ENCODE results near the gene HSPB6. TPM values are rescaled to one million over a fixed set of nuclear protein-coding genes. Genes with fewer than 3 reads are reported as not detected.

The HSPB6 gene
- total and polyA plus RNA-seq, 2 of the 8 experiments (the other 6 are each of a cell fraction or from before 2014, with no cell fraction given), result 0.91 TPM; not detected in 1

DNA sequence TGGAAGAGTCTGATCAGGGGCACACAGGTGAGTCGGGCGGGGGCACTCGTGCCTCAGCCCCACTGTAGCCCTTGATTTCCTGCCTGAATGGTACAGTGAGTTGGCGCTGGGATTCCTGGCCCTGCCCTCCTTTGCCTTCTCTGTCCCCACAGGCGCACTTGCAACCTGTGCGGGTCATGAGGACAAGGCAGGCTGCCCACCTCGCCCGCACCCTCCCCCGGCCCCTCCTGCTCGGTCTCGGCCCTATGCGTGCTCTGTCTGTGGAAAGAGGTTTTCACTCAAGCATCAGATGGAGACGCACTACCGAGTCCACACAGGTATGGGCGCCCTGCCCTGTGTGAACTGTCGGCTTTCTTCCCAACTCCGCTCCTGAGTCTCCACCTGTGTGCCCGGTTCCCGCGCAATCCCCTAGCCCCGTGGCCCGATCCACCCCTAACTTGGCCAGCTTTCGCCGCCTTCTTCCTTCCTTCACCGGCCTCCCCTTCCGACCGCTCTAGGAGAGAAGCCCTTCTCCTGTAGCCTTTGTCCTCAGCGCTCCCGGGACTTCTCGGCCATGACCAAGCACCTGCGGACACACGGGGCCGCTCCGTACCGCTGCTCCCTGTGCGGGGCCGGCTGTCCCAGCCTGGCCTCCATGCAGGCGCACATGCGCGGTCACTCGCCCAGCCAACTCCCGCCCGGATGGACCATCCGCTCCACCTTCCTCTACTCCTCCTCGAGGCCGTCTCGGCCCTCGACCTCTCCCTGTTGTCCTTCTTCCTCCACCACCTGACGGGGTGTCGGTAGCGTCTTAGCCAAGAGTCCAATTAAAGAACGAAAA lies 40.6 kb downstream of the HSPB6 start (continued):
- TF ChIP-seq RBBP5 (IDR thresholded peaks at IDR 0.05; ENCODE audit: borderline replicate concordance, low read depth, low read length), result 0 out of 2 replicates have a peak, but pooled peaks have one; percentile 18
- peak; percentile 21 for TF ChIP-seq RNF2 (IDR thresholded peaks at IDR 0.05; ENCODE audit: borderline replicate concordance, low read depth, low read length, missing control alignments, poor library complexity, severe bottlenecking)
- 0 out of 2 replicates have a peak, but pooled peaks have one; percentile 19 for TF ChIP-seq PHF8 (conservative IDR thresholded peaks at IDR 0.05; ENCODE audit: low read depth, low read length)
- TF ChIP-seq, protein P1, sequence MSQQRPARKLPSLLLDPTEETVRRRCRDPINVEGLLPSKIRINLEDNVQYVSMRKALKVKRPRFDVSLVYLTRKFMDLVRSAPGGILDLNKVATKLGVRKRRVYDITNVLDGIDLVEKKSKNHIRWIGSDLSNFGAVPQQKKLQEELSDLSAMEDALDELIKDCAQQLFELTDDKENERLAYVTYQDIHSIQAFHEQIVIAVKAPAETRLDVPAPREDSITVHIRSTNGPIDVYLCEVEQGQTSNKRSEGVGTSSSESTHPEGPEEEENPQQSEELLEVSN (IDR thresholded peaks at IDR 0.05), result peak; percentile 94

All from H1 (cell line).